ENCODE measurements around the gene ZNF407. TPM values are rescaled to one million over a fixed set of nuclear protein-coding genes. Genes with fewer than 3 reads are reported as not detected.

ZNF407 gene
- total and polyA plus RNA-seq, 4 donors = 2.8 to 34.9 (median 9.5) TPM

- peaks cover 0 to 4% (median 1%) of the 10 kb centered on the region in 4 donors for H3K36me3 ChIP-seq (ENCODE audit: control insufficient read depth in 4 of 4, insufficient read depth in 4 of 4, low read length in 4 of 4)
- no peak overlapping the region for H3K9ac ChIP-seq (ENCODE audit: insufficient read depth in 1 of 2, low read length in 2 of 2)
- H3K9me3 ChIP-seq (ENCODE audit: control insufficient read depth in 4 of 4, insufficient read depth in 3 of 4, low read length in 3 of 4) = no peaks in the 10 kb centered on the region
- H3K4me3 ChIP-seq = no peak overlapping the region
- ATAC-seq (ENCODE audit: insufficient read depth, low FRiP score) = no peak
- no peak for DNase-seq
- H3K27ac ChIP-seq (ENCODE audit: low read depth in 1 of 2, low read length in 1 of 2) = no peak overlapping the region
- no peaks in the 10 kb centered on the region for H3K4me1 ChIP-seq (ENCODE audit: control insufficient read depth in 5 of 5, insufficient read depth in 5 of 5, low read length in 5 of 5)
- no peaks in the 10 kb centered on the region for H3K27me3 ChIP-seq (ENCODE audit: control insufficient read depth in 3 of 3, insufficient read depth in 3 of 3, low read length in 2 of 3)
- no peak for TF ChIP-seq CTCF (IDR thresholded peaks at IDR 0.05; ENCODE audit: control extremely low read depth, extremely low read depth)
- WGBS, 2 donors = 93 to 96% methylated on average over 3 of the region's 3 CpGs
These were observed 175.5 kb downstream of the ZNF407 start for GRCh38 chr18:74773171-74773624.

GRCh38 chr18:74774486-74774885, 176.8 kb downstream of the ZNF407 start:
- TF ChIP-seq CTCF (IDR thresholded peaks at IDR 0.05; ENCODE audit: control extremely low read depth, extremely low read depth) = no peak
- no peak overlapping the region for H3K9ac ChIP-seq (ENCODE audit: insufficient read depth in 1 of 2, low read length in 2 of 2)
- no peak for DNase-seq
- H3K4me3 ChIP-seq = no peak overlapping the region
- no peaks in the 10 kb centered on the region for H3K4me1 ChIP-seq (ENCODE audit: control insufficient read depth in 5 of 5, insufficient read depth in 5 of 5, low read length in 5 of 5)
- 95 to 96% methylated on average over 5 of the region's 5 CpGs for WGBS, 2 donors
- H3K27me3 ChIP-seq (ENCODE audit: control insufficient read depth in 3 of 3, insufficient read depth in 3 of 3, low read length in 2 of 3) = no peaks in the 10 kb centered on the region
- ATAC-seq (ENCODE audit: insufficient read depth, low FRiP score) = no peak
- H3K9me3 ChIP-seq (ENCODE audit: control insufficient read depth in 4 of 4, insufficient read depth in 3 of 4, low read length in 3 of 4) = no peaks in the 10 kb centered on the region
- H3K36me3 ChIP-seq (ENCODE audit: control insufficient read depth in 4 of 4, insufficient read depth in 4 of 4, low read length in 4 of 4) = peaks cover 0 to 4% (median 0%) of the 10 kb centered on the region in 4 donors
- H3K27ac ChIP-seq (ENCODE audit: low read depth in 1 of 2, low read length in 1 of 2) = no peak overlapping the region

GRCh38 chr18:74775239-74775638, 177.6 kb downstream of the ZNF407 start:
- H3K9me3 ChIP-seq (ENCODE audit: control insufficient read depth in 4 of 4, insufficient read depth in 3 of 4, low read length in 3 of 4) = no peaks in the 10 kb centered on the region
- DNase-seq = no peak
- 82 to 87% methylated on average over 3 of the region's 3 CpGs for WGBS, 2 donors

More at GRCh38 chr18:74775239-74775638, 177.6 kb downstream of the ZNF407 start:
- Histone ChIP-seq H3K4me1 (ENCODE audit: control insufficient read depth in 5 of 5, insufficient read depth in 5 of 5, low read length in 5 of 5) (no peaks in the 10 kb centered on the region), H3K9ac (ENCODE audit: insufficient read depth in 1 of 2, low read length in 2 of 2) (no peak overlapping the region), H3K36me3 (ENCODE audit: control insufficient read depth in 4 of 4, insufficient read depth in 4 of 4, low read length in 4 of 4) (peaks cover 0 to 4% (median 0%) of the 10 kb centered on the region in 4 donors), H3K4me3 (no peak overlapping the region), H3K27me3 (ENCODE audit: control insufficient read depth in 3 of 3, insufficient read depth in 3 of 3, low read length in 2 of 3) (no peaks in the 10 kb centered on the region), H3K27ac (ENCODE audit: low read depth in 1 of 2, low read length in 1 of 2) (no peak overlapping the region)
- no peak for ATAC-seq (ENCODE audit: insufficient read depth, low FRiP score)
- no peak for TF ChIP-seq CTCF (IDR thresholded peaks at IDR 0.05; ENCODE audit: control extremely low read depth, extremely low read depth)
